Fibroblast of the aortic adventitia (primary cell): ENCODE results near the gene OR2D3. TPM values are rescaled to one million over a fixed set of nuclear protein-coding genes. Genes with fewer than 3 reads are reported as not detected.
"Not testable (repeated sequence)": the region's sequence is repeated elsewhere in the genome, so short reads cannot be mapped to it uniquely, and the experiment has no call there.

Experiments used
- DNase-seq: peaks from one replicate; pipeline ENCODE4 v3.0.0-alpha.2; 2010; ENCODE audit warnings: low read depth
- H3K4me3 ChIP-seq: 2 replicates; pipeline ENCODE4 v1.5.1; 2011; ENCODE audit warnings: low read depth, mild to moderate bottlenecking, control low read depth, low read length, moderate library complexity
- CTCF ChIP-seq: IDR thresholded peaks from 2 replicates; pipeline ENCODE4 v1.5.1; 2011; ENCODE audit warnings: mild to moderate bottlenecking, low read length, control low read depth, inconsistent platforms; ENCODE audit not compliant: insufficient read depth
- total RNA-seq: library from RNA; depleted of rRNA; stranded (reverse); fragments of >200 nt; gene quantifications from 2 replicates; pipeline ENCODE4 v1.2.3, GENCODE V29; 2012; ENCODE audit warnings: low replicate concordance

Gene OR2D3
- total RNA-seq, 1 donor, result not detected

GRCh38 chr11:6962141-6962540 lies 41.3 kb downstream of the OR2D3 start:
- peak; percentile 69 for DNase-seq
- no peak for TF ChIP-seq CTCF
- no peak overlapping the region for H3K4me3 ChIP-seq

GRCh38 chr11:6962673-6963072 lies 41.9 kb downstream of the OR2D3 start:
- TF ChIP-seq CTCF, result no peak
- H3K4me3 ChIP-seq, result no peak overlapping the region
- peak; percentile 45 for DNase-seq

- H3K4me3 ChIP-seq, result no peak overlapping the region
- peak; percentile 73 for DNase-seq
- TF ChIP-seq CTCF, result no peak
Measured at GRCh38 chr11:6968816-6969215, 48.0 kb downstream of the OR2D3 start.

GRCh38 chr11:6969854-6970253 lies 49.1 kb downstream of the OR2D3 start:
- not testable (repeated sequence) for H3K4me3 ChIP-seq
- peak; percentile 27 for DNase-seq

Other genes starting within 250 kb of the OR2D3 start
- gene MRPL17, start 237.7 kb upstream of the OR2D3 start, total RNA-seq, result 26.6 and 49.1 TPM in 2 replicates
- 0.09 and 0.33 TPM in 2 replicates for gene OR2AG2, start 149.0 kb upstream of the OR2D3 start, total RNA-seq
- gene OR2AG1, start 138.0 kb upstream of the OR2D3 start, total RNA-seq, result not detected in 2 replicates
- 0.27 and 0.33 TPM in 2 replicates for gene OR6A2, start 121.3 kb upstream of the OR2D3 start, total RNA-seq
- not detected in 2 replicates for gene OR10A5, start 75.3 kb upstream of the OR2D3 start, total RNA-seq
- not detected in 2 replicates for gene OR10A2, start 57.9 kb upstream of the OR2D3 start, total RNA-seq
- gene OR10A4, start 44.4 kb upstream of the OR2D3 start, total RNA-seq, result not detected in 2 replicates
- 0.09 TPM in 1 of 2 replicates, not detected in the other for gene OR2D2, start 28.5 kb upstream of the OR2D3 start, total RNA-seq
- 1.2 and 3.5 TPM in 2 replicates for gene ZNF215, start 5.4 kb downstream of the OR2D3 start, total RNA-seq
- gene ZNF214, start 99.3 kb downstream of the OR2D3 start, total RNA-seq, result 2.9 and 5.2 TPM in 2 replicates
- gene NLRP14, start 99.5 kb downstream of the OR2D3 start, total RNA-seq, result 0.18 TPM in 1 of 2 replicates, not detected in the other
- not detected in 2 replicates for gene RBMXL2, start 168.0 kb downstream of the OR2D3 start, total RNA-seq